GM12864 (cell line): Measurements from ENCODE around the gene CSRP3.

Experiments
- DNase-seq: peaks from one replicate; pipeline ENCODE4 v3.0.0-alpha.2; 2011; ENCODE audit warnings: low read depth
- H3K4me3 ChIP-seq: 2 replicates; pipeline ENCODE4 v1.5.1; 2011; ENCODE audit warnings: mild to moderate bottlenecking, low read depth, low read length, control low read depth
- TF ChIP-seq, protein P1 (sequence below): IDR thresholded peaks from 2 replicates; pipeline ENCODE4 v1.5.1; 2011; ENCODE audit warnings: low read depth, mild to moderate bottlenecking, moderate library complexity, low read length, control low read depth, inconsistent platforms; ENCODE audit errors: missing control alignments

CSRP3 gene

DNA sequence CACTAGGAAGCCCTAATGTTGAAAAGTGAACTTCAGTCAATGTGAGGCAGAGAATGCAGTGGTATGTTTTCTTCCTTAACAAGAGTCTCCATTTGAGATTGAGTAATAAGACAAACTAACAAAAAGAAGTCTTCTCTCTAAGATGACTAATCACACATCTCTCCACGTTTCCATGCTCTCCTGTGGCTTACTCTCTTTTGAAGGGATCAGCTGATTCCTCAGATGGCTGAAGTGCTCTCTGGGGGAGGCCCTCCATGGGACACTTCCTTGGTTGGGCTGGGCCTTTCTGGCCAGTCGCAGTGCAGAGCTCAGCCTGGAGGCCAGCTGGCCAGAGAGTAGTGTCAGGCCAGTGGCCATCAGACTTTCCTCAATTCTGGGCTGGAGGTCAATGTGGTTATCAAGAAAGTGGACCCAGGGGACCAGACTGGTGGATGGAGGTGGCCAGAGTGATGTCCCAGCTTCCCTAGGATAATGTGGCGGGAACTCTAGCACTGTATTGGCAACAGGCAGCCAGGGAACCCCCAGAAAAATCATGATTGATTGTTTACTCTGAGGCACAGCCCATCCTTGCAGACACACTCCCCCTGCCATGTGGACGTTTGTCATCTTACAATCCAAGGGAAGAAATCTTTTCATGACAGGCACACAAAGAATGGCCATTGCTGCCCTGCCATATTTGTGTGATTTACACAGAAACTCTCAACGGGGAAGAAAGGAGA is 14.5 kb downstream of the CSRP3 start:
- H3K4me3 ChIP-seq: no peak overlapping the region
- DNase-seq: no peak

GRCh38 chr11:19185516-19186052 is 16.2 kb downstream of the CSRP3 start:
- no peak overlapping the region for H3K4me3 ChIP-seq
- no peak for DNase-seq
- TF ChIP-seq, protein P1, sequence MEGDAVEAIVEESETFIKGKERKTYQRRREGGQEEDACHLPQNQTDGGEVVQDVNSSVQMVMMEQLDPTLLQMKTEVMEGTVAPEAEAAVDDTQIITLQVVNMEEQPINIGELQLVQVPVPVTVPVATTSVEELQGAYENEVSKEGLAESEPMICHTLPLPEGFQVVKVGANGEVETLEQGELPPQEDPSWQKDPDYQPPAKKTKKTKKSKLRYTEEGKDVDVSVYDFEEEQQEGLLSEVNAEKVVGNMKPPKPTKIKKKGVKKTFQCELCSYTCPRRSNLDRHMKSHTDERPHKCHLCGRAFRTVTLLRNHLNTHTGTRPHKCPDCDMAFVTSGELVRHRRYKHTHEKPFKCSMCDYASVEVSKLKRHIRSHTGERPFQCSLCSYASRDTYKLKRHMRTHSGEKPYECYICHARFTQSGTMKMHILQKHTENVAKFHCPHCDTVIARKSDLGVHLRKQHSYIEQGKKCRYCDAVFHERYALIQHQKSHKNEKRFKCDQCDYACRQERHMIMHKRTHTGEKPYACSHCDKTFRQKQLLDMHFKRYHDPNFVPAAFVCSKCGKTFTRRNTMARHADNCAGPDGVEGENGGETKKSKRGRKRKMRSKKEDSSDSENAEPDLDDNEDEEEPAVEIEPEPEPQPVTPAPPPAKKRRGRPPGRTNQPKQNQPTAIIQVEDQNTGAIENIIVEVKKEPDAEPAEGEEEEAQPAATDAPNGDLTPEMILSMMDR: no peak

More for the DNA sequence above, 14.5 kb downstream of the CSRP3 start:
- TF ChIP-seq, protein P1: no peak

GRCh38 chr11:19185036-19185435 is 16.7 kb downstream of the CSRP3 start:
- DNase-seq: no peak
- H3K4me3 ChIP-seq: no peak overlapping the region
- TF ChIP-seq, protein P1: no peak

DNA sequence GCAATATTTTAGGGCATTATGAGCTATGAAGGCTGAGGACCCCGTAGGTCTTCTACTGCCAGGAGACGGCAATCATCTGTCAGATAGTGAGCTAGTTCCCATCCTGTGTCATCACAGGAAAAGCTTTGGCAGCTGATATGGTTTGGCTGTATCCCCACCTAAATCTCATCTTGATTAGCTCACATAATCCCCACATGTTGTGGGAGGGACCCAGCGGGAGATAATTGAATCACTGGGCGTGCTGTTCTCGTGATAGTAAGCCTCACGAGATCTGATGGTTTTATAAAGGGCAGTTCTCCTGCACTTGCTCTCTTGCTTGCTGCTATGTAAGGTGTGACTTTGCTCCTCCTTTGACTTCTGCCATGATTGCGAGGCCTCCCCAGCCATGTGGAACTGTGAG is 18.1 kb downstream of the CSRP3 start:
- TF ChIP-seq, protein P1: no peak
- DNase-seq: no peak

DNA sequence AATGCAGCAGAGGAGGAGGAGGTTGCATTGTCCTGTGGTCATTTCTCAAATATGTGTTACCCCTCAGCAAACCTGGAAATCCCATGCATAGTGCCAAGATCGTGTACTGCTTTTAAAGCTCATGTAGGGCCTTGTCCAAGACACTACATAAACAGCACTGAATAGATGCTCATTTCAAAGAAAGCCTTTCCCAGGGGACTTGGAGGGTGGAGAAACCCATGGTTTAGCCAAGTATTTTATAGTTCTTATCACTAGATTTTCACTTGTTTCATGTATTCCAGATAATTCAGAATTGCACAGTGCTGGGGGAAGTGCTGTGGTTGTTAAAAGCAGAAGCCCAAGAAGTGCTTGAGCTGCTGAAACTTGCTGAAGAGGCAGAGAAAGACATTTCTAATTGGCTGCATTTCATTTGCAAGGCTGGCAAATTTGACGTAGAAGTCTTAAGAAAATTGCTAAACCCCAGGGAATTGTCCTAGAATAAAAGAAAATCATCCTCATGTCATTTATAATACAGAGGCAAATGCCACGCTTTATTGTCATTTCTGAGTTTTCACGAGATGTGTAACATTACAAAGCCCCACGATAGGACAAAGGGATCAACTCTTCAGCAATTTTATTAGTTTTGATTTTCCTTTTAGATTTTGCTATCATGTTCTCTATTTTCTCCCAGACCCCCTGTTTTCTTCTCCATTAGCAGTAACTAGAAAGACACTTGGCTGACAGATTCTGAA is 20.1 kb downstream of the CSRP3 start:
- no peak overlapping the region for H3K4me3 ChIP-seq
- DNase-seq: no peak

More for the DNA sequence above, 18.1 kb downstream of the CSRP3 start:
- no peak overlapping the region for H3K4me3 ChIP-seq

DNA sequence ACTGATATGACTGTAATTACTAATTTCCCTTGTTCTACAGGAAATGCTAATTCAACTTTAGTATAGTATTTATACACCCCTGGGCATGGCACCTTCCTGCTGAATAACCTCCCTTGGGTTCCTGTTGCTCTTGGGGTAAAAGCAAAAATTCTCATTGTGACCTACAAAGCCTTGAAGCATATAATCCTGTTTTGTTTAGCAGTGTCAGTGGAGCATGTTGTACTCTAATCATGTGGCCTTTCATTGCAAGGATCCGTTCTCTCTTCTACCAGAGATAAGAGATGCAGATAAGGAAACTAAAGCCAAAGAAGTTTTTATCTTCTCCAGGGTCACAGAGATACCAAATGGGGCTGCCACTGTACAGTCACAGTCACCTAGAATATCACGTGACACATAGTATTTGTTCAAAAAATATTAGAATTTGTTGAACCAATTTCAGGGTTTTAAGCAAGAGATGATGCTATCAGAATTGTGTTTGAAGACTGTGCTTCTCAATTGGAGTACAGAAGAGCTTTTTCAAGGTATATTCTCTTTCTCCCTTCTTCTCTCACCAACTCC is 25.1 kb downstream of the CSRP3 start:
- no peak for DNase-seq
- TF ChIP-seq, protein P1: no peak
- H3K4me3 ChIP-seq: no peak overlapping the region

More for the DNA sequence above, 20.1 kb downstream of the CSRP3 start:
- TF ChIP-seq, protein P1: no peak
